GM21723 (cell line): ENCODE measurements around the gene TRMT11.

Source experiments
- ATAC-seq: cut with Tn5 transposase; IDR thresholded peaks from one replicate; pipeline ENCODE4 v1.9.1; 2021; ENCODE audit warnings: mild to moderate bottlenecking, moderate library complexity; ENCODE audit not compliant: unreplicated experiment

Gene TRMT11

GRCh38 chr6:126072172-126072571 lies 85.8 kb downstream of the TRMT11 start:
- ATAC-seq, result no peak

GRCh38 chr6:126072834-126073233 lies 86.5 kb downstream of the TRMT11 start:
- no peak for ATAC-seq

GRCh38 chr6:126075335-126076071 lies 89.2 kb downstream of the TRMT11 start:
- ATAC-seq, result no peak

GRCh38 chr6:126076992-126077664 lies 90.8 kb downstream of the TRMT11 start:
- ATAC-seq, result no peak

GRCh38 chr6:126077810-126078776 lies 91.8 kb downstream of the TRMT11 start:
- no peak for ATAC-seq

- no peak for ATAC-seq
These were observed 97.5 kb downstream of the TRMT11 start for GRCh38 chr6:126083875-126084274.

GRCh38 chr6:126086560-126086959 lies 100.2 kb downstream of the TRMT11 start:
- ATAC-seq, result peak; percentile 65
